ENCODE data around the gene MMP1. TPM values are rescaled to one million over a fixed set of nuclear protein-coding genes. Genes with fewer than 3 reads are reported as not detected.

Gene MMP1
- total RNA-seq, 2 donors from 2014 or later: 0.71 TPM; not detected in 1

- no peak for TF ChIP-seq CTCF (IDR thresholded peaks at IDR 0.05)
- Histone ChIP-seq H3K27me3 (replicated peaks; ENCODE audit: insufficient read depth) (no peaks in the 10 kb centered on the region), H3K36me3 (no peaks in the 10 kb centered on the region), H3K9me3 (no peaks in the 10 kb centered on the region), H3K27ac (no peak overlapping the region), H3K4me3 (no peak overlapping the region), H3K4me1 (ENCODE audit: control insufficient read depth in 1 of 2, low read depth in 2 of 2) (no peaks in the 10 kb centered on the region)
- DNase-seq (ENCODE audit: low spot score): no peak
- ATAC-seq (ENCODE audit: insufficient number of reproducible peaks, low FRiP score, low read depth): no peak
These were observed 21.5 kb upstream of the MMP1 start for GRCh38 chr11:102819491-102819890.

GRCh38 chr11:102813484-102813883 lies 15.5 kb upstream of the MMP1 start:
- DNase-seq (ENCODE audit: low spot score): no peak
- no peaks in the 10 kb centered on the region for H3K36me3 ChIP-seq
- H3K27ac ChIP-seq: no peak overlapping the region
- H3K4me1 ChIP-seq (ENCODE audit: control insufficient read depth in 1 of 2, low read depth in 2 of 2): no peaks in the 10 kb centered on the region
- no peaks in the 10 kb centered on the region for H3K27me3 ChIP-seq (replicated peaks; ENCODE audit: insufficient read depth)
- H3K9me3 ChIP-seq: no peaks in the 10 kb centered on the region
- TF ChIP-seq CTCF (IDR thresholded peaks at IDR 0.05): no peak
- ATAC-seq (ENCODE audit: insufficient number of reproducible peaks, low FRiP score, low read depth): no peak
- no peak overlapping the region for H3K4me3 ChIP-seq

- H3K9me3 ChIP-seq: no peaks in the 10 kb centered on the region
- ATAC-seq (ENCODE audit: insufficient number of reproducible peaks, low FRiP score, low read depth) (no peak), DNase-seq (ENCODE audit: low spot score) (no peak)
- no peaks in the 10 kb centered on the region for H3K4me1 ChIP-seq (ENCODE audit: control insufficient read depth in 1 of 2, low read depth in 2 of 2)
- H3K27ac ChIP-seq: no peak overlapping the region
- H3K36me3 ChIP-seq: no peaks in the 10 kb centered on the region
- TF ChIP-seq CTCF (IDR thresholded peaks at IDR 0.05): no peak
- no peak overlapping the region for H3K4me3 ChIP-seq
- no peaks in the 10 kb centered on the region for H3K27me3 ChIP-seq (replicated peaks; ENCODE audit: insufficient read depth)
These were observed 14.2 kb upstream of the MMP1 start for GRCh38 chr11:102812188-102812587.

- no peak for DNase-seq (ENCODE audit: low spot score)
- Histone ChIP-seq H3K27me3 (replicated peaks; ENCODE audit: insufficient read depth) (no peaks in the 10 kb centered on the region), H3K27ac (no peak overlapping the region), H3K4me1 (ENCODE audit: control insufficient read depth in 1 of 2, low read depth in 2 of 2) (no peaks in the 10 kb centered on the region), H3K9me3 (no peaks in the 10 kb centered on the region), H3K36me3 (no peaks in the 10 kb centered on the region), H3K4me3 (no peak overlapping the region)
- no peak for TF ChIP-seq CTCF (IDR thresholded peaks at IDR 0.05)
- no peak for ATAC-seq (ENCODE audit: insufficient number of reproducible peaks, low FRiP score, low read depth)
These were observed 13.1 kb upstream of the MMP1 start for GRCh38 chr11:102810950-102811660.

- no peaks in the 10 kb centered on the region for H3K9me3 ChIP-seq
- H3K36me3 ChIP-seq: no peaks in the 10 kb centered on the region
- no peak for TF ChIP-seq CTCF (IDR thresholded peaks at IDR 0.05)
- ATAC-seq (ENCODE audit: insufficient number of reproducible peaks, low FRiP score, low read depth) (no peak), DNase-seq (ENCODE audit: low spot score) (no peak)
- H3K27me3 ChIP-seq (replicated peaks; ENCODE audit: insufficient read depth): no peaks in the 10 kb centered on the region
- H3K27ac ChIP-seq: no peak overlapping the region
- H3K4me1 ChIP-seq (ENCODE audit: control insufficient read depth in 1 of 2, low read depth in 2 of 2): no peaks in the 10 kb centered on the region
- no peak overlapping the region for H3K4me3 ChIP-seq
These were observed 12.0 kb upstream of the MMP1 start for GRCh38 chr11:102809971-102810370.
